ENCODE measurements around the gene FBXL4. TPM values are rescaled to one million over a fixed set of nuclear protein-coding genes. Genes with fewer than 3 reads are reported as not detected.

FBXL4 gene
- polyA plus RNA-seq, 12 donors: 5.0 to 12.4 (median 9.8) TPM; not detected in 1

GRCh38 chr6:98840996-98841513 lies 106.7 kb downstream of the FBXL4 start:
- DNase-seq: no peak

- no peak for DNase-seq
Observed at GRCh38 chr6:98840385-98840784, 107.4 kb downstream of the FBXL4 start.

- DNase-seq: no peak
Observed at GRCh38 chr6:98839781-98840361, 107.9 kb downstream of the FBXL4 start.

GRCh38 chr6:98838975-98839374 lies 108.8 kb downstream of the FBXL4 start:
- DNase-seq: no peak

GRCh38 chr6:98838032-98838431 lies 109.7 kb downstream of the FBXL4 start:
- no peak for DNase-seq

GRCh38 chr6:98836962-98837944 lies 110.5 kb downstream of the FBXL4 start:
- DNase-seq: no peak

GRCh38 chr6:98836025-98836961 lies 111.5 kb downstream of the FBXL4 start:
- no peak for DNase-seq

GRCh38 chr6:98835149-98836024 lies 112.4 kb downstream of the FBXL4 start:
- DNase-seq: no peak

- DNase-seq: peak; percentile 75
Observed at GRCh38 chr6:98834060-98835031, 113.4 kb downstream of the FBXL4 start, which contains the start of gene POU3F2. Gene POU3F2, plus strand, starts transcription at chr6:98834574. Its CDS starts 300 bp downstream, at chr6:98834874.

GRCh38 chr6:98833307-98834059 lies 114.3 kb downstream of the FBXL4 start:
- no peak for DNase-seq

GRCh38 chr6:98833057-98833306 lies 114.8 kb downstream of the FBXL4 start:
- no peak for DNase-seq

- DNase-seq: no peak
Observed at GRCh38 chr6:98832284-98833056, 115.3 kb downstream of the FBXL4 start.

- no peak for DNase-seq
Observed at GRCh38 chr6:98831959-98832283, 115.8 kb downstream of the FBXL4 start.

GRCh38 chr6:98831057-98831958 lies 116.4 kb downstream of the FBXL4 start:
- no peak for DNase-seq

- DNase-seq: no peak
Observed at GRCh38 chr6:98830146-98830545, 117.6 kb downstream of the FBXL4 start.

GRCh38 chr6:98828941-98829411 lies 118.8 kb downstream of the FBXL4 start:
- no peak for DNase-seq

GRCh38 chr6:98828211-98828788 lies 119.4 kb downstream of the FBXL4 start:
- DNase-seq: no peak
